Measurements from ENCODE around the gene ASF1A. TPM values are rescaled to one million over a fixed set of nuclear protein-coding genes. Genes with fewer than 3 reads are reported as not detected.
A peak's percentile ranks its signal among the peaks of the same experiment; 100 is the strongest.

Gene ASF1A
- total and polyA plus RNA-seq, 3 experiments from 2014 or later = 42.6 to 57.2 (median 46.1) TPM

GRCh38 chr6:118894425-118895260 lies 691 bp downstream of the ASF1A start:
- H3K4me1 ChIP-seq (ENCODE audit: insufficient read depth, low read length) = peaks cover 63% of the 10 kb centered on the region
- peaks cover 53 to 73% (median 69%) of the 10 kb centered on the region in 3 donors for H3K4me1 Mint-ChIP-seq

GRCh38 chr6:118895261-118895560 lies 1.3 kb downstream of the ASF1A start:
- Mint-ChIP-seq H3K27me3 (peaks cover 0 to 3% of the 10 kb centered on the region in 2 donors), H3K4me3 (peak overlapping the region; percentile 85 to 92 (median 88)), H3K4me1 (peaks cover 54 to 73% (median 69%) of the 10 kb centered on the region in 3 donors), H3K27ac (peak overlapping the region; percentile 43 to 91 (median 88)), H3K36me3 (peaks cover 7 to 40% (median 9%) of the 10 kb centered on the region in 3 donors), H3K9me3 (peaks cover 0 to 1% (median 0%) of the 10 kb centered on the region in 5 donors)
- H3K27me3 ChIP-seq (ENCODE audit: insufficient read depth, low read length, poor library complexity, severe bottlenecking) = no peaks in the 10 kb centered on the region
- no peaks in the 10 kb centered on the region for H3K36me3 ChIP-seq (ENCODE audit: insufficient read depth, low read length)
- no peaks in the 10 kb centered on the region for H3K9me3 ChIP-seq (ENCODE audit: low read length)
- peak overlapping the region; percentile 92 for H3K4me3 ChIP-seq (ENCODE audit: low read length)
- H3K4me1 ChIP-seq (ENCODE audit: insufficient read depth, low read length) = peaks cover 63% of the 10 kb centered on the region
- POLR2A ChIA-PET = interaction anchor here (0.6 to 2.9 kb wide), 8 partner anchors 14 to 186 kb away, joined by 3 to 24 read pairs (median 10); partner anchors contain the start of genes FAM184A and MCM9
- peak overlapping the region; percentile 87 for H3K27ac ChIP-seq (ENCODE audit: low read depth, low read length)
- DNase-seq = no peak
- CTCF ChIA-PET = interaction anchor here (1.2 to 5.4 kb wide), 11 partner anchors 9 to 169 kb away, joined by 3 to 44 read pairs (median 5); partner anchors contain the start of gene MCM9

More at GRCh38 chr6:118894425-118895260, 691 bp downstream of the ASF1A start:
- Histone ChIP-seq H3K4me3 (ENCODE audit: low read length) (peak overlapping the region; percentile 92), H3K36me3 (ENCODE audit: insufficient read depth, low read length) (no peaks in the 10 kb centered on the region), H3K27ac (ENCODE audit: low read depth, low read length) (peak overlapping the region; percentile 87), H3K27me3 (ENCODE audit: insufficient read depth, low read length, poor library complexity, severe bottlenecking) (no peaks in the 10 kb centered on the region), H3K9me3 (ENCODE audit: low read length) (no peaks in the 10 kb centered on the region)
- Mint-ChIP-seq H3K36me3 (peaks cover 5 to 35% (median 7%) of the 10 kb centered on the region in 3 donors), H3K27ac (peak overlapping the region; percentile 96 to 99 (median 98)), H3K4me3 (peak overlapping the region; percentile 89 to 99 (median 94)), H3K9me3 (peaks cover 0 to 1% (median 0%) of the 10 kb centered on the region in 5 donors), H3K27me3 (peaks cover 0 to 3% of the 10 kb centered on the region in 2 donors)
- POLR2A ChIA-PET = interaction anchor here (0.6 to 2.9 kb wide), 9 partner anchors 13 to 185 kb away, joined by 3 to 24 read pairs (median 9); partner anchors contain the start of genes FAM184A and MCM9
- peak; percentile 44 to 83 (median 72) for DNase-seq
- CTCF ChIA-PET = interaction anchor here (0.7 to 5.4 kb wide), 14 partner anchors 9 to 243 kb away, joined by 3 to 44 read pairs (median 4); partner anchors contain the start of genes CEP85L and MCM9

- H3K9me3 ChIP-seq (ENCODE audit: low read length) = no peaks in the 10 kb centered on the region
- DNase-seq = no peak
- H3K4me1 ChIP-seq (ENCODE audit: insufficient read depth, low read length) = peaks cover 64% of the 10 kb centered on the region
- peaks cover 58 to 73% (median 69%) of the 10 kb centered on the region in 3 donors for H3K4me1 Mint-ChIP-seq
- H3K4me3 Mint-ChIP-seq = peak overlapping the region; percentile 79 to 89 (median 86)
- H3K27me3 ChIP-seq (ENCODE audit: insufficient read depth, low read length, poor library complexity, severe bottlenecking) = no peaks in the 10 kb centered on the region
- POLR2A ChIA-PET = interaction anchor here (0.6 to 2.9 kb wide), 10 partner anchors 13 to 337 kb away, joined by 3 to 19 read pairs (median 4); partner anchors contain the start of genes CEP85L and MCM9
- no peaks in the 10 kb centered on the region for H3K36me3 ChIP-seq (ENCODE audit: insufficient read depth, low read length)
- H3K27me3 Mint-ChIP-seq = peaks cover 0 to 3% of the 10 kb centered on the region in 2 donors
- H3K27ac ChIP-seq (ENCODE audit: low read depth, low read length) = peak overlapping the region; percentile 44
- peaks cover 7 to 45% (median 9%) of the 10 kb centered on the region in 3 donors for H3K36me3 Mint-ChIP-seq
- peaks cover 0 to 1% (median 0%) of the 10 kb centered on the region in 5 donors for H3K9me3 Mint-ChIP-seq
- peak overlapping the region; percentile 46 for H3K4me3 ChIP-seq (ENCODE audit: low read length)
- H3K27ac Mint-ChIP-seq = peak overlapping the region; percentile 15 to 87 (median 84)
- CTCF ChIA-PET = interaction anchor here (1.2 to 5.4 kb wide), 10 partner anchors 11 to 331 kb away, joined by 3 to 44 read pairs (median 5); no protein-coding TSS in a partner anchor
Measured at GRCh38 chr6:118895859-118896258, 1.9 kb downstream of the ASF1A start.

GRCh38 chr6:118896339-118897136 lies 2.6 kb downstream of the ASF1A start:
- DNase-seq = peak in 2 of 5 donors; percentile 24 to 28
- Mint-ChIP-seq H3K27ac (peak overlapping the region; percentile 15 to 87 (median 84)), H3K4me3 (peak overlapping the region; percentile 79 to 89 (median 86)), H3K27me3 (peaks cover 0 to 3% of the 10 kb centered on the region in 2 donors), H3K9me3 (peaks cover 0 to 1% (median 0%) of the 10 kb centered on the region in 5 donors), H3K36me3 (peaks cover 7 to 51% (median 9%) of the 10 kb centered on the region in 3 donors), H3K4me1 (peaks cover 58 to 73% (median 69%) of the 10 kb centered on the region in 3 donors)
- H3K27me3 ChIP-seq (ENCODE audit: insufficient read depth, low read length, poor library complexity, severe bottlenecking) = no peaks in the 10 kb centered on the region
- H3K36me3 ChIP-seq (ENCODE audit: insufficient read depth, low read length) = peaks cover under 1% of the 10 kb centered on the region
- ChIA-PET CTCF (interaction anchor here (0.8 to 5.4 kb wide), 12 partner anchors 10 to 332 kb away, joined by 3 to 44 read pairs (median 4); no protein-coding TSS in a partner anchor), POLR2A (interaction anchor here (0.6 to 2.0 kb wide), 10 partner anchors 27 to 1413 kb away, joined by 3 to 8 read pairs (median 4); partner anchors contain the start of genes CEP85L and MCM9)
- no peaks in the 10 kb centered on the region for H3K9me3 ChIP-seq (ENCODE audit: low read length)
- peak overlapping the region; percentile 46 for H3K4me3 ChIP-seq (ENCODE audit: low read length)
- peaks cover 63% of the 10 kb centered on the region for H3K4me1 ChIP-seq (ENCODE audit: insufficient read depth, low read length)
- H3K27ac ChIP-seq (ENCODE audit: low read depth, low read length) = peak overlapping the region; percentile 44

GRCh38 chr6:118897386-118897785 lies 3.4 kb downstream of the ASF1A start:
- Histone ChIP-seq H3K4me3 (ENCODE audit: low read length) (no peak overlapping the region), H3K27me3 (ENCODE audit: insufficient read depth, low read length, poor library complexity, severe bottlenecking) (no peaks in the 10 kb centered on the region), H3K4me1 (ENCODE audit: insufficient read depth, low read length) (peaks cover 59% of the 10 kb centered on the region), H3K27ac (ENCODE audit: low read depth, low read length) (no peak overlapping the region), H3K9me3 (ENCODE audit: low read length) (no peaks in the 10 kb centered on the region), H3K36me3 (ENCODE audit: insufficient read depth, low read length) (peaks cover 8% of the 10 kb centered on the region)
- peaks cover 0 to 1% (median 0%) of the 10 kb centered on the region in 5 donors for H3K9me3 Mint-ChIP-seq
- H3K4me1 Mint-ChIP-seq = peaks cover 57 to 73% (median 69%) of the 10 kb centered on the region in 3 donors
- ChIA-PET CTCF (interaction anchor here (1.0 to 5.4 kb wide), 7 partner anchors 32 to 213 kb away, joined by 3 to 44 read pairs (median 4); no protein-coding TSS in a partner anchor), POLR2A (interaction anchor here (0.6 to 2.0 kb wide), 7 partner anchors 36 to 1414 kb away, joined by 3 to 8 read pairs (median 3); partner anchors contain the start of gene MCM9)
- peak overlapping the region in 6 of 7 donors; percentile 34 to 71 (median 53) for H3K4me3 Mint-ChIP-seq
- DNase-seq = no peak
- peaks cover 7 to 58% (median 13%) of the 10 kb centered on the region in 3 donors for H3K36me3 Mint-ChIP-seq
- H3K27ac Mint-ChIP-seq = peak overlapping the region in 6 of 8 donors; percentile 18 to 66 (median 42)
- H3K27me3 Mint-ChIP-seq = peaks cover 0 to 3% of the 10 kb centered on the region in 2 donors

- peak in 2 of 5 donors; percentile 17 to 48 for DNase-seq
Measured at GRCh38 chr6:118899948-118900347, 6.0 kb downstream of the ASF1A start.

More at GRCh38 chr6:118899948-118900347, 6.0 kb downstream of the ASF1A start:
- Mint-ChIP-seq H3K4me1 (peaks cover 70 to 91% (median 83%) of the 10 kb centered on the region in 3 donors), H3K36me3 (peaks cover 7 to 66% (median 23%) of the 10 kb centered on the region in 3 donors), H3K9me3 (no peaks in the 10 kb centered on the region), H3K27ac (peak overlapping the region in 7 of 8 donors; percentile 38 to 93 (median 78)), H3K27me3 (peaks cover 0 to 1% of the 10 kb centered on the region in 2 donors), H3K4me3 (peak overlapping the region in 6 of 7 donors; percentile 7 to 79 (median 58))
- peaks cover 55% of the 10 kb centered on the region for H3K4me1 ChIP-seq (ENCODE audit: insufficient read depth, low read length)
- H3K9me3 ChIP-seq (ENCODE audit: low read length) = no peaks in the 10 kb centered on the region
- peaks cover 14% of the 10 kb centered on the region for H3K36me3 ChIP-seq (ENCODE audit: insufficient read depth, low read length)
- H3K27ac ChIP-seq (ENCODE audit: low read depth, low read length) = no peak overlapping the region
- ChIA-PET CTCF (no interaction called here), POLR2A (interaction anchor here (0.5 to 1.3 kb wide), 2 partner anchors 34 to 94 kb away, joined by 3 to 4 read pairs; no protein-coding TSS in a partner anchor)
- no peaks in the 10 kb centered on the region for H3K27me3 ChIP-seq (ENCODE audit: insufficient read depth, low read length, poor library complexity, severe bottlenecking)
- H3K4me3 ChIP-seq (ENCODE audit: low read length) = no peak overlapping the region
